GM21423 (cell line): ENCODE data around the gene RECK.
"Not testable (repeated sequence)": the region's sequence is repeated elsewhere in the genome, so short reads cannot be mapped to it uniquely, and the experiment has no call there.

ENCODE experiments used
- ATAC-seq: cut with Tn5 transposase; IDR thresholded peaks from one replicate; pipeline ENCODE4 v1.9.1; 2021; ENCODE audit warnings: mild to moderate bottlenecking, moderate library complexity; ENCODE audit not compliant: unreplicated experiment

RECK gene

GRCh38 chr9:36152741-36153438 lies 116.2 kb downstream of the RECK start:
- ATAC-seq = no peak

- ATAC-seq = no peak
Observed at GRCh38 chr9:36153746-36154145, 117.0 kb downstream of the RECK start.

GRCh38 chr9:36154331-36154952 lies 117.7 kb downstream of the RECK start:
- ATAC-seq = no peak

- ATAC-seq = no peak
Observed at GRCh38 chr9:36156116-36156515, 119.4 kb downstream of the RECK start.

GRCh38 chr9:36158122-36158521 lies 121.4 kb downstream of the RECK start:
- no peak for ATAC-seq

GRCh38 chr9:36158917-36159316 lies 122.2 kb downstream of the RECK start:
- no peak for ATAC-seq

GRCh38 chr9:36159509-36159908 lies 122.8 kb downstream of the RECK start:
- ATAC-seq = not testable (repeated sequence)

GRCh38 chr9:36160126-36160525 lies 123.4 kb downstream of the RECK start:
- not testable (repeated sequence) for ATAC-seq

GRCh38 chr9:36161187-36161586 lies 124.5 kb downstream of the RECK start:
- ATAC-seq = no peak

- ATAC-seq = no peak
Observed at GRCh38 chr9:36162211-36162738, 125.6 kb downstream of the RECK start.

- ATAC-seq = no peak
Observed at GRCh38 chr9:36163049-36163785, 126.5 kb downstream of the RECK start.

GRCh38 chr9:36163786-36164170 lies 127.1 kb downstream of the RECK start:
- ATAC-seq = no peak

- ATAC-seq = no peak
Observed at GRCh38 chr9:36164372-36164771, 127.7 kb downstream of the RECK start.

- no peak for ATAC-seq
Observed at GRCh38 chr9:36164989-36165388, 128.3 kb downstream of the RECK start.

- no peak for ATAC-seq
Observed at GRCh38 chr9:36165826-36166167, 129.1 kb downstream of the RECK start.

- ATAC-seq = no peak
Observed at GRCh38 chr9:36166168-36166927, 129.6 kb downstream of the RECK start.

- ATAC-seq = no peak
Observed at GRCh38 chr9:36169166-36169565, 132.5 kb downstream of the RECK start, which contains the start of gene CCIN. Gene CCIN, plus strand, starts transcription at chr9:36169388. Its CDS starts 115 bp downstream, at chr9:36169503.

GRCh38 chr9:36169708-36170107 lies 133.0 kb downstream of the RECK start:
- ATAC-seq = no peak

GRCh38 chr9:36170531-36170930 lies 133.8 kb downstream of the RECK start:
- no peak for ATAC-seq

- ATAC-seq = no peak
Observed at GRCh38 chr9:36173861-36174260, 137.1 kb downstream of the RECK start.
